ENCODE results near the gene CPLX1. TPM values are rescaled to one million over a fixed set of nuclear protein-coding genes. Genes with fewer than 3 reads are reported as not detected.

The CPLX1 gene
- total RNA-seq, 4 donors from 2014 or later: 1.8 to 2.4 (median 2.4) TPM; not detected in 1

- DNase-seq (ENCODE audit: low spot score in 2 of 2): peak in 1 of 2 donors; percentile 4
- no peaks in the 10 kb centered on the region for H3K9me3 ChIP-seq
- peaks cover 3 to 92% of the 10 kb centered on the region in 2 donors for H3K27me3 ChIP-seq
- H3K27ac ChIP-seq: no peak overlapping the region
- peak overlapping the region in 2 of 4 donors; percentile 5 to 32 for H3K4me3 ChIP-seq
- H3K4me1 ChIP-seq: peaks cover 0 to 28% (median 19%) of the 10 kb centered on the region in 4 donors
- TF ChIP-seq POLR2A (IDR thresholded peaks at IDR 0.05): no peak
- no peak for TF ChIP-seq EP300 (IDR thresholded peaks at IDR 0.05)
- TF ChIP-seq, protein P1, sequence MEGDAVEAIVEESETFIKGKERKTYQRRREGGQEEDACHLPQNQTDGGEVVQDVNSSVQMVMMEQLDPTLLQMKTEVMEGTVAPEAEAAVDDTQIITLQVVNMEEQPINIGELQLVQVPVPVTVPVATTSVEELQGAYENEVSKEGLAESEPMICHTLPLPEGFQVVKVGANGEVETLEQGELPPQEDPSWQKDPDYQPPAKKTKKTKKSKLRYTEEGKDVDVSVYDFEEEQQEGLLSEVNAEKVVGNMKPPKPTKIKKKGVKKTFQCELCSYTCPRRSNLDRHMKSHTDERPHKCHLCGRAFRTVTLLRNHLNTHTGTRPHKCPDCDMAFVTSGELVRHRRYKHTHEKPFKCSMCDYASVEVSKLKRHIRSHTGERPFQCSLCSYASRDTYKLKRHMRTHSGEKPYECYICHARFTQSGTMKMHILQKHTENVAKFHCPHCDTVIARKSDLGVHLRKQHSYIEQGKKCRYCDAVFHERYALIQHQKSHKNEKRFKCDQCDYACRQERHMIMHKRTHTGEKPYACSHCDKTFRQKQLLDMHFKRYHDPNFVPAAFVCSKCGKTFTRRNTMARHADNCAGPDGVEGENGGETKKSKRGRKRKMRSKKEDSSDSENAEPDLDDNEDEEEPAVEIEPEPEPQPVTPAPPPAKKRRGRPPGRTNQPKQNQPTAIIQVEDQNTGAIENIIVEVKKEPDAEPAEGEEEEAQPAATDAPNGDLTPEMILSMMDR (IDR thresholded peaks at IDR 0.05): no peak
- no peaks in the 10 kb centered on the region for H3K36me3 ChIP-seq
- 38 to 43% methylated on average over 17 of the region's 17 CpGs for WGBS, 2 donors
Measured at GRCh38 chr4:792626-793092, 33.3 kb downstream of the CPLX1 start.

DNA sequence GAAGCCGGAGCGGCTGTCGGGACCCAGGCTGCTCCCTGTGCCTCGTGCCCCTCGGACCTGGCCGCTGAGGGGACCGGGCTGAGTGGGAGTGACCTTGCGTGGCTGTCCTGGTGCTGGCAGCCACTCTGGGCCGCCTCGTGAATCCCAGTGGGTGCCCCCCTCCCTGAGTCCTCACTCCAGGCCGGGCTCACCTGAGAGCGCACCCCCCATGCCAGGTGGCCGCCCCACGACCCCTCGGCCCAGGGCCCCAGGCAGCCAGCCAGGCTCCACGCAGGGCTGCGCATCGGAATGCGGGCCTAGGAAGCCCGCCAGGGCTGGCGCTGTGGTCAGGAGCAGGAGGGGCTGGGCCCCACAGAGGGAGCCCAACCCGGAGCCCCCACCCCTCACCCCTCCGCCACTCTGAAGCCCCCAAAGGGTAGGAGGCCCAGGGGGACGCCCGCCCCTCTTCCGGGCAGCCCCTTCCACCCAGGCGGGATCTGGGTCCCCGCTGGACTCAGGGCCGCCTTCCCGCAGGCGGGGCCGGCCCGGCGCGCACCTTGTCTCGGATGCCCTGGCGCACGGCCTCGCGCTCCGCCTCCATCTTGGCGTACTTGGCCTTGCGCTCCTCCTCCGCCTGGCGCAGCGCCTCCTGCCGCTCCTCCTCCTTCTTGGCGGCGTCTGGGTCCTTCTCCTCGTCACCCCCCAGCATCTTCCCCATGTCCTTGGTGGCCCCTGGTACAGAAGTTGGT, 33.9 kb downstream of the CPLX1 start:
- DNase-seq (ENCODE audit: low spot score in 2 of 2): peak in 1 of 2 donors; percentile 14
- TF ChIP-seq EP300 (IDR thresholded peaks at IDR 0.05) (no peak), POLR2A (IDR thresholded peaks at IDR 0.05) (no peak)
- TF ChIP-seq, protein P1 (IDR thresholded peaks at IDR 0.05): no peak
- Histone ChIP-seq H3K36me3 (no peaks in the 10 kb centered on the region), H3K9me3 (no peaks in the 10 kb centered on the region), H3K27ac (no peak overlapping the region), H3K4me1 (peaks cover 0 to 28% (median 19%) of the 10 kb centered on the region in 4 donors), H3K4me3 (peak overlapping the region in 2 of 4 donors; percentile 5 to 32), H3K27me3 (peaks cover 3 to 96% of the 10 kb centered on the region in 2 donors)
- 1 to 3% methylated on average over 21 to 35 of the region's 50 CpGs for WGBS, 2 donors

GRCh38 chr4:791252-791897, 34.6 kb downstream of the CPLX1 start:
- H3K27ac ChIP-seq: no peak overlapping the region
- H3K9me3 ChIP-seq: no peaks in the 10 kb centered on the region
- no peak overlapping the region for H3K4me3 ChIP-seq
- peaks cover 0 to 34% (median 21%) of the 10 kb centered on the region in 4 donors for H3K4me1 ChIP-seq
- peaks cover 3 to 96% of the 10 kb centered on the region in 2 donors for H3K27me3 ChIP-seq
- H3K36me3 ChIP-seq: no peaks in the 10 kb centered on the region
- TF ChIP-seq EP300 (IDR thresholded peaks at IDR 0.05) (no peak), POLR2A (IDR thresholded peaks at IDR 0.05) (no peak)
- TF ChIP-seq, protein P1 (IDR thresholded peaks at IDR 0.05): no peak
- DNase-seq (ENCODE audit: low spot score in 2 of 2): peak in 1 of 2 donors; percentile 11
- WGBS, 2 donors: 64 to 69% methylated on average over 19 to 22 of the region's 29 CpGs

DNA sequence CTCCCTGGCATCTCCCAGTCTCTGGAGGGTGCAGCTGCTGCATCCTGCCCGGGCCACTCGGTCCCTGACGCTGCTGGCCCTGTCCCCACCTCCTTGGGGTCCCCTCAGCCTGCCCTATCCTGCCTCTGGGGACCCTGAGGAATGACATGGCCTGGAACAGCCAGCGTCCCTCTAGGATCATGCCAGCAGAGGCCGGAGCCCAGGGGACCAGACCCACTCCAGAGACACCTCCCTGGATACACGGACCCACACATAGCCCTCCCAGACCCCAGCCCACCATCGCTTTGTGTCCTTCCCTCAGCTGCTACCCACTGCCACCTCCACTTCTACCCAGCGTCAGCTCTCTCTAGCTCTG, 35.5 kb downstream of the CPLX1 start:
- Histone ChIP-seq H3K4me3 (no peak overlapping the region), H3K36me3 (no peaks in the 10 kb centered on the region), H3K9me3 (no peaks in the 10 kb centered on the region), H3K27me3 (peaks cover 3 to 96% of the 10 kb centered on the region in 2 donors), H3K27ac (no peak overlapping the region), H3K4me1 (peaks cover 0 to 40% (median 30%) of the 10 kb centered on the region in 4 donors)
- WGBS, 2 donors: 56 to 73% methylated on average over 7 to 8 of the region's 8 CpGs
- TF ChIP-seq EP300 (IDR thresholded peaks at IDR 0.05) (no peak), POLR2A (IDR thresholded peaks at IDR 0.05) (no peak)
- TF ChIP-seq, protein P1 (IDR thresholded peaks at IDR 0.05): no peak
- DNase-seq (ENCODE audit: low spot score in 2 of 2): peak in 1 of 2 donors; percentile 7

Measured in tibial nerve (tissue), 4 donors.